ENCODE results near the gene WDR4.
"Not testable (repeated sequence)": the region's sequence is repeated elsewhere in the genome, so short reads cannot be mapped to it uniquely, and the experiment has no call there.

WDR4 gene

GRCh38 chr21:42851812-42852665, 27.3 kb downstream of the WDR4 start:
- no peak for DNase-seq

GRCh38 chr21:42850866-42851391, 28.4 kb downstream of the WDR4 start:
- no peak for DNase-seq

GRCh38 chr21:42850463-42850862, 28.9 kb downstream of the WDR4 start:
- no peak for DNase-seq

GRCh38 chr21:42849759-42850412, 29.5 kb downstream of the WDR4 start:
- no peak for DNase-seq

GRCh38 chr21:42848932-42849758, 30.2 kb downstream of the WDR4 start:
- DNase-seq, result no peak

GRCh38 chr21:42848144-42848931, 31.0 kb downstream of the WDR4 start:
- DNase-seq, result not testable (repeated sequence)

GRCh38 chr21:42847726-42848125, 31.6 kb downstream of the WDR4 start:
- no peak for DNase-seq

GRCh38 chr21:42847051-42847707, 32.2 kb downstream of the WDR4 start:
- DNase-seq, result no peak

GRCh38 chr21:42846221-42846620, 33.1 kb downstream of the WDR4 start:
- no peak for DNase-seq

- DNase-seq, result no peak
Measured at GRCh38 chr21:42845296-42845965, 33.9 kb downstream of the WDR4 start.

GRCh38 chr21:42844411-42845113, 34.8 kb downstream of the WDR4 start:
- DNase-seq, result no peak

- no peak for DNase-seq
Measured at GRCh38 chr21:42843056-42843455, 36.3 kb downstream of the WDR4 start.

GRCh38 chr21:42841916-42842655, 37.3 kb downstream of the WDR4 start:
- DNase-seq, result not testable (repeated sequence)

- DNase-seq, result no peak
Measured at GRCh38 chr21:42841156-42841915, 38.0 kb downstream of the WDR4 start.

GRCh38 chr21:42840411-42841155, 38.8 kb downstream of the WDR4 start:
- no peak for DNase-seq

GRCh38 chr21:42839271-42840231, 39.8 kb downstream of the WDR4 start:
- DNase-seq, result no peak

GRCh38 chr21:42838212-42838690, 41.1 kb downstream of the WDR4 start:
- DNase-seq, result not testable (repeated sequence)
